Stimulated activated CD4-positive, alpha-beta T cell treated with anti-CD3 and anti-CD28 coated beads, Interleukin-4, amount 100 ng/mL, for 48 hours (primary cell): ENCODE data around the gene PRPS1.
"Not testable (repeated sequence)": the region's sequence is repeated elsewhere in the genome, so short reads cannot be mapped to it uniquely, and the experiment has no call there.

Source experiments
- DNase-seq, 2 donors: peaks; one replicate each; pipeline ENCODE4 v3.0.0-alpha.2; 2020; ENCODE audit warnings: low read depth in 2 of 2

The PRPS1 gene

GRCh38 chrX:107627838-107628661 is at the start of gene PRPS1:
Gene PRPS1 (plus strand): TSS chrX:107628510. CDS start chrX:107628629, 119 bp downstream.
- peak; percentile 70 to 85 for DNase-seq

DNA sequence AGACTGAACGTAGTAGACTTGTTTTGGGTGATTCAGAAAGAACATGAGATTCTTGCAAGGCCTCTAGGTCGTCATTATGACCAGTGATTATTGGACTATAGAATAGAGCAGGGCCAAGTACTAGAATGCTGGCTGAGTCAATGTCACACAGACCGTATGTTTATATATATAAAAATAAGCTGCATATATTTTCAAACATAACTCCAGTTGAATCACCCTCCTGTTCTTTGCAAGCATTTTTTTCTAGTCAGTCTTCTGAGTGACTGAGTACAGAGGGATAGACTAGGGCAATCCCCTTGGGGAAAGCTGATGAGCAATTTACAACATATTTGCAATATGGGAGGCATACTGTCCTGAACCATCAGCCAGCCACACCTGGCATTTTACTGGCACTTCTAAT is 48.4 kb upstream of the PRPS1 start:
- no peak for DNase-seq

GRCh38 chrX:107581923-107582322 is 46.4 kb upstream of the PRPS1 start:
- DNase-seq: no peak

DNA sequence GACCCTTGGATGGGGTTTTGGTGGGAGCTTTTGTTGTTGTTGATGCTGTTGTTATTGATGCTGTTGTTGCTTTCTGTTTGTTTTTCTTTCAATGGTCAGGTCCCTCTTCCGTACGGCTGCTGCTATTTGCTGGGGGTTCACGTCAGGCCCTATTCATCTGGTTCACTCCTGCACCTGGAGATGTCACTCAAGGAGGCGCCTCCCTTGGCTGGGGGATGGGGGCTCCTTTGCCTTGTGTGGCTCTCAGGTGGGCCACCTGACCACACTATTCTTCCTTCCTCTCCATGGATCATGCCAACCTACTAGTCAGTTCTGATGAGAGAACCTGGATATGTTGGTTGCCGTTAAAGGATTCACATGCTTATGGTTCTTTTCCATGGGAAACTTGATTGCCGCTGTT is 39.1 kb upstream of the PRPS1 start:
- DNase-seq: no peak

DNA sequence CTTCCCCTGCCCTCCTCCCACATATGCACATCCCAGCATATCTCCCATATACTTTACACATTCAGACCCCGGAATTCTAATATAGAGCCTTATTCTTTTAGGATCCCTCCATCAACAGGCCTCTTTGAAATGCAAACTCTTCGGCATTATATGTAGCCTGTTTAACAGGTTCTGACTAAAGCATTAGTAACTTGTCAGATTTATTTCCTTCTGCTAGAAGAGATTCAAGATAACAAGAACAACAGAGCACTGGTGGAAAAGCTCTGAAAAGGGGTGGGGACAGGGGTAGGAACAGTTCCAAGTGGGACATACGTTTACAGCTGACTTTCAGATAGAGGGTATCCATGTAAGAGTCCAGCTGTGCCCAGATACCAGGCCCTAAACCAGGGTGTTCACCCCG is 31.7 kb upstream of the PRPS1 start:
- DNase-seq: no peak

DNA sequence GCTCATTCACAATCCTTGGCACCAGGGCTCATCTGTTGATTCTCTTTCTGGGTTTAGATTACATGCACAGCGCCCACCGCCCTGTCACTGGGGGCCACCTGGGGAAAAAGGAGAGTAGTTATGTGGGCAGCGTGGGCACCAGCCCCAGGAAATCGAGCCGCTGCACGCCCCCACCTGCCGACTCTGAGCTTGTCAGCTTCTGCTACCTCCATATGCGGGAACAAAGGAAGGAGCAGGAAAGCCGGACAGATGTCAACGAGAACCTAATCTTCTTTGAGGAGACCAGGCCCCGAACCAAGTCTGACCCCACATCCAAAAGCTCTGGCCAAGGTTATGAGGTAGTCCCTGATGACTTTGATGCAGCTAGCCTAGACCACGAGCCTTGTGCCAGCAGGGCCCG is 31.0 kb upstream of the PRPS1 start:
- no peak for DNase-seq

GRCh38 chrX:107597791-107598190 is 30.5 kb upstream of the PRPS1 start:
- DNase-seq: no peak

GRCh38 chrX:107599450-107599861 is 28.9 kb upstream of the PRPS1 start:
- no peak for DNase-seq

DNA sequence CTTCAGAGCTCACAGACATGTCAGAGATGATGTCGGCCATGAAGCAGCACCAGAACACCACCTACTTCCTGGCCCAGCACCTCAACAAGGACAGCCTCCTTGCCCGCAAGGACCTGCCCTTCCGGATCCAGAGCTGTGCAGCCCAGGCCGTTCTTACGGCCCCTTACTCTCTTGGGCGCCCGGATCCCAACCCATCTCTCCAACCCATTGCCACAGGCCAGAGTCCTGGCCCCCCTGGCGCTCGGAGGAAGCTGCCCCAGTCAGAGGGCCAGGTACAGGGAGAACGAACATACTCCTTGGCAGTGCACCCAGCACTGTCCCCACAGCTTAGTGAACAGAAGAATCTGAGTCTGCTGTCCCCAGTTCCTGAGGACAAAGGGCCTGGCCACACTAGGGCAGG is 27.9 kb upstream of the PRPS1 start:
- no peak for DNase-seq

GRCh38 chrX:107601326-107601725 is 27.0 kb upstream of the PRPS1 start:
- DNase-seq: no peak

DNA sequence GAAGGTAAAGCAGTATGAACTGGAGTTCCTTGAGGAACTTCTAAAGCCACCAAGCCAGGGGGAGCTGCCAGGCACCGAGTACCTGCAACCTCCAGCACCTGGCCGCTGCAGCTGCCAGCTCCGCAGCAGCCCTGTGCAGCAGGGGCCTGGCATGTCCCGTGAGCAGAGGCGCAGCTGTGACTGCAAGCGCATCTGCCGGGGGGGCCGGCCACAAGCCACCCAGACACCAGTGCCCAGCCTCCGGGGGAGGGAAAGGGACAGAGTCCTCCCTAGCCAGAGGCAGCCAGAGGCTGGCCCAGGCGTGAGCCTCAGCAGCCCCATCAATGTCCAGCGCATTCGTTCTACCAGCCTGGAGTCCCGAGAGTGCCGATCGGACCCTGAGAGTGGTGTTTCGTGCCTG is 26.6 kb upstream of the PRPS1 start:
- no peak for DNase-seq

DNA sequence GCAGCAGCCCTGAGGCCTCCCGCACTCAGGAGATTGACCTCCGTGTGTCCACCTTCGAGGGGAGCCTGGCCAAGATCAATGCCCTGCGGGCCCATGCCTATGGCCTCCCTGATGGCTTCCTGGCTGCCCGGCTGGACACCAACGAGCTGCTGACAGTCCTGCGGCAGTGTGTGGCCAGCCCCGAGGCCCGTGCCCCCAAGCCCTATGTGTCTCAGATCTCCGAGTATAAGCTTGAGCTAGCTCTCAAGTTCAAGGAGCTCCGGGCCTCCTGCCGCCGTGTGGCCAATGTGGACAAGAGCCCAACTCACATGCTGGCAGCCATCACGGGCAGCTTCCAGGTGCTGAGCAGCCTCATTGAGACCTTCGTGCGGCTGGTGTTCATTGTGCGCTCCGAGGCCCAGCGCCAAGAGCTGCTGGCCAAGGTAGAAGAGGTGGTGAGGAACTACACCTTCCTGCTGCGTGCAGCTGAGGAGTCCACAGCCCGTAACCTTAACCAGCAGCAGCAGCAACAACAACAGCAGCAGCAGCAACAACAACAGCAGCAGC is 25.5 kb upstream of the PRPS1 start:
- no peak for DNase-seq

GRCh38 chrX:107603429-107604159 is 24.7 kb upstream of the PRPS1 start:
- no peak for DNase-seq

- not testable (repeated sequence) for DNase-seq
These were observed 19.2 kb upstream of the PRPS1 start for GRCh38 chrX:107609061-107609460.

DNA sequence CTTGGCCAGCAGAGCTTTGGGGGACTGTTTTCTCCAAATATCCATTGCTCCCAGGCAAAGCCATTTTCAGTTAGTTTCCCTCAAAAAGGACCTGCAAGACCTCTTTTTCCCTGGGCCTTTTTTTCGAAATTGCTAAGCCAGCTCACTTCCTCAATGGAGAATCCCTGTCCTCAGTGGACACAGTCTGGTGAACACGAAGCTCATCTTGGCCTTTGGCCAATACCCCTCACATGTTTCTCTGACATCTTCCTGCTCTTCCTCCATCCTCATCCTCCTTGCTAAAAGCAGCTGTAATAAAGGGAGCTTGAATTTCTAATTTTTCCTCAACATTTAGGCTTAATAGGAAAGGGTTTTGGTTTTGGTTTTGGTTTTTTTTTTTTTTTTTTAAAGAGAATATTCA is 17.6 kb upstream of the PRPS1 start:
- no peak for DNase-seq

DNA sequence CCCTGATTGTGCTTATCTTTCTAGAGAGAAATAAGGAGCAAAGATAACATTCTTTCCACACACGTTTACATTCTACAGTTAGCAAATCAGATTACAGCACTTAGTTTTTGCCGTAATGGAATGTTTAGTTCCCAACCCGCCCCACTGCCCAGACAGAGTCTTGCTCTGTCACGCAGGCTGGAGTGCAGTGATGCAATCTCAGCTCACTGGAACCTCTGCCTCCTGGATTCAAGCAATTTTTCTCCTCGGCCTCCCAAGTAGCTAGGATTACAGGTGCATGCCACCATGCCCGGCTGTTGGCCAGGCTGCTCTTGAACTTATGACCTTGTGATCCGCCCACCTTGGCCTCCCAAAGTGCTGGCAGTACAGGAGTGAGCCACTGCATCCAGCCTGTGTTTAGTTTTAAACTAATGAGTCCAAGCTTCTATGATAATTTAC is 8.4 kb upstream of the PRPS1 start:
- no peak for DNase-seq

DNA sequence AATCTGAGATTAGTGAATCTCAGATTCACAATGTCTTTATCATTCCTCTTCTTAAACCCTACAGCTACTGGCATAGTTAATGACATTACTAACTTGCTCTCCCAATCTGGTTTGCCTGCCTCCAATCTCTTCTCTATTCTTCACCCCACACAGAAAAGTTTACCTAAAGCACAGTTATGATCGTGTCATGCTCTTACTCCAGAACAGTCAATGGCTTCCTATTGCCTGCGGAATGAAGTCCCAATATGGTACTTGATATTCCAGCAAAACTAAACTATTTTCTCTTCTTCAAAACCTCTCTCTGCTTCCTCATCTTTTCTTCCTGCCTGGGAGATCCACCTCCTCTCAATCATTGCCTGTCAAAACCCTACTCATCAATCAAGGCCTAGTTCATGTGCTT is 3.4 kb upstream of the PRPS1 start:
- no peak for DNase-seq

- no peak for DNase-seq
These were observed 2.6 kb upstream of the PRPS1 start for GRCh38 chrX:107625739-107626138.

DNA sequence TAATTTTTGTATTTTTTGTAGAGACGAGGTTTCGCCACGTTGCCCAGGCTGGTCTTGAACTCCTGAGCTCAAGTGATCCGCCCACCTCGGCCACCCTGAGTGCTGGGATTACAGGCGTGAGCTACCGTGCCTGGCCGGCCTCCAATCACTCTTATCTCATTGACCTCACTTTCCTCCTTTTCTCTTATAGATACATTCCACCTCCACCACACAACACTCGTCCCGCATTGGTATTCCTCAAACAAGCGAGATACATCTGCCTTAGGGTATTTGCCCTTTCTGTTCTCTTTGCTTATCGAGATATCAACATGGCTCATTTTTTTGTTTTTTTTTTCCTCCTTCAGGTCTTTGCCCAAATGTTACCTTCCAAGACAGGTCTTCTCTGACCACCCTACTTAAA is 1.8 kb upstream of the PRPS1 start:
- no peak for DNase-seq

DNA sequence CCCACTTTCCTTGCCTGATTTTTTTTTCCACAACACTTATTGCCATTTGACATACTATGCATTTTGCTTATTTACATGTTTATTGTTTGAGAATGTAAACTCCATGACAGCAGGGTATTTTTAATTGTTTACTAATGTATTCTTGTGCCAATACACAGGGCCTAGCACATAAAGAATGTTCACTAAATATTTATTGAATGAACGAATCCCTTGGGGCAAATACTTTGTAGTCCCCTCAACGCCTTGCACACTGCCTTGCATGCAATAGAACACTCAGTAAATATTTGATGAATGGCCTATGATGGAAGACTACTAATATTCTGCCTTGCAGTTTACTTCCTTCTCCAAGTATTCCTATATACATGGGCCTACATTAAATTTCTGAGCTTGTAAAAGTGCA is 1.4 kb upstream of the PRPS1 start:
- DNase-seq: no peak

GRCh38 chrX:107628662-107629539 is 591 bp downstream of the PRPS1 start:
- DNase-seq: peak; percentile 23 to 32

DNA sequence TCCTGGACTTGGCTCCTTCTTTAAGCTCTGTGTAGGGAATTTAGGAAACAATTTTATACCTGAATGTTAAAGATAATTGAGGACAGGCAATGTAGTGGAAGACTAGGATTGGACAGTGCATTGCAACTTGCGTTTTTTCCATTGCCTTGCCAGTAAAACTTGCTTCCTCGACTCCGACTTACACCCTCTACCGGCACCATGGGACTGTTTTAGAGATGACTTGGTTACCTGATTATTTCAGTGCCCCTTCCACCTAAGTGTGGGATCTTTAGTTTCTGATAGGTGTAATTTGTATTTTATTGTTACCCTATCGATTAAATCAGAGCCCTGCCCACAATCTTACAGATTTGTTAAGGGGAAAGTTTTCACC is 1.2 kb downstream of the PRPS1 start:
- peak in 1 of 2 donors; percentile 0 for DNase-seq
